Measurements from ENCODE around the gene SLC37A1.
"Not testable (repeated sequence)": the region's sequence is repeated elsewhere in the genome, so short reads cannot be mapped to it uniquely, and the experiment has no call there.

Gene SLC37A1

GRCh38 chr21:42513151-42513984, at the start of gene SLC37A1:
SLC37A1 (plus strand) TSS chr21:42513852; CDS start chr21:42518455, 4,603 bp downstream.
- peak in 1 of 2 donors; percentile 50 for DNase-seq (ENCODE audit: low read depth in 2 of 2)

GRCh38 chr21:42463861-42464515, 49.7 kb upstream of the SLC37A1 start:
- DNase-seq (ENCODE audit: low read depth in 2 of 2) = peak; percentile 37 to 52

- no peak for DNase-seq (ENCODE audit: low read depth in 2 of 2)
Measured at GRCh38 chr21:42465008-42465802, 48.4 kb upstream of the SLC37A1 start.

- no peak for DNase-seq (ENCODE audit: low read depth in 2 of 2)
Measured at GRCh38 chr21:42465803-42466127, 47.9 kb upstream of the SLC37A1 start.

- DNase-seq (ENCODE audit: low read depth in 2 of 2) = no peak
Measured at GRCh38 chr21:42466700-42467099, 47.0 kb upstream of the SLC37A1 start.

GRCh38 chr21:42467140-42467983, 46.3 kb upstream of the SLC37A1 start:
- DNase-seq (ENCODE audit: low read depth in 2 of 2) = no peak

GRCh38 chr21:42468491-42469131, 45.0 kb upstream of the SLC37A1 start:
- no peak for DNase-seq (ENCODE audit: low read depth in 2 of 2)

- DNase-seq (ENCODE audit: low read depth in 2 of 2) = no peak
Measured at GRCh38 chr21:42469272-42469671, 44.4 kb upstream of the SLC37A1 start.

GRCh38 chr21:42469726-42470125, 43.9 kb upstream of the SLC37A1 start:
- DNase-seq (ENCODE audit: low read depth in 2 of 2) = not testable (repeated sequence)

- DNase-seq (ENCODE audit: low read depth in 2 of 2) = no peak
Measured at GRCh38 chr21:42471206-42471605, 42.4 kb upstream of the SLC37A1 start.

- no peak for DNase-seq (ENCODE audit: low read depth in 2 of 2)
Measured at GRCh38 chr21:42471716-42472330, 41.8 kb upstream of the SLC37A1 start.

- DNase-seq (ENCODE audit: low read depth in 2 of 2) = no peak
Measured at GRCh38 chr21:42472521-42472920, 41.1 kb upstream of the SLC37A1 start.

GRCh38 chr21:42473498-42474042, 40.1 kb upstream of the SLC37A1 start:
- no peak for DNase-seq (ENCODE audit: low read depth in 2 of 2)

GRCh38 chr21:42474043-42474831, 39.4 kb upstream of the SLC37A1 start:
- no peak for DNase-seq (ENCODE audit: low read depth in 2 of 2)

- no peak for DNase-seq (ENCODE audit: low read depth in 2 of 2)
Measured at GRCh38 chr21:42475036-42475435, 38.6 kb upstream of the SLC37A1 start.

GRCh38 chr21:42475526-42476387, 37.9 kb upstream of the SLC37A1 start:
- DNase-seq (ENCODE audit: low read depth in 2 of 2) = no peak

GRCh38 chr21:42476388-42477331, 37.0 kb upstream of the SLC37A1 start:
- no peak for DNase-seq (ENCODE audit: low read depth in 2 of 2)

All from stimulated activated CD4-positive, alpha-beta T cell treated with anti-CD3 and anti-CD28 coated beads, Interleukin-1b, Interleukin-23, amount 100 ng/mL, for 4 hours (primary cell).